ENCODE measurements around the gene HPCAL1.
"Not testable (repeated sequence)": the region's sequence is repeated elsewhere in the genome, so short reads cannot be mapped to it uniquely, and the experiment has no call there.

HPCAL1 gene

GRCh38 chr2:10447300-10447894, 144.7 kb downstream of the HPCAL1 start:
- FAIRE-seq, result no peak

DNA sequence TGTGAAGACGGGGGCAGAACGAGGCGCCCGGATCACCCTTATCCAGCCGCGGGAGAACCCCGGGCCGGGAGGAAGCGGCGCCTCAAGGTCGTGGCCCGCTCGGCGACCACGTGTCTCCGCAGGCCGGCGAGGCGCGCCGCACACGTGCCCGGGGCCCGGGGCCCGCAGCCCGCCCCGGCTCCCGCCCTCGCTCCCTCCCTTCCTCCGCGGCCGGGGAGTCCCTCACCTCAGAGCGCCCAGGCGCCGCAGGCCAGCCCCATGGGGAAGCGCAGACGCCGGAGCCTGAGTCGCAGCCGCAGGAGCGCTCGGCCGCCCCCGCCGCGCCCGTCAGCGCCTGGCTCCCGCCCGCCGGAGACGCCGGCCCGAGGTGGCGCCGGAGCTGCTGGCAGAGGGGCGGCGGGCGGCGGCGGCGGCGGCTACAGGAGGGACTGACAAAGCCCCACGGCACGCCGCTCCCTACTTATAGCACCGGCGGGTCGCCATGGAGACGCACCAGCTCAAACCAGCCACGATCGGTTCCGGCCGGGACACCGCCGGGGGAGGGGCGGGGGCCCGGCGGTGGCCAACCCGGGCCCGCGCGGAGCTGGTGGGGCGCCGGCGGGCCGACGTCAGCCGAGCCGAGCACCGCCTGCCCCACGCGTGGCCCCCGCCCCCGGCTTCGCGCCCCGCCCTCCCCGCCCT, 145.3 kb downstream of the HPCAL1 start, which contains the start of gene ODC1:
ODC1 (minus strand) TSS at position 433 of the 681 bp plus-strand sequence. CDS start 3,295 bp downstream, outside the sequence.
- no peak for FAIRE-seq

GRCh38 chr2:10448576-10449485, 146.1 kb downstream of the HPCAL1 start:
- no peak for FAIRE-seq

DNA sequence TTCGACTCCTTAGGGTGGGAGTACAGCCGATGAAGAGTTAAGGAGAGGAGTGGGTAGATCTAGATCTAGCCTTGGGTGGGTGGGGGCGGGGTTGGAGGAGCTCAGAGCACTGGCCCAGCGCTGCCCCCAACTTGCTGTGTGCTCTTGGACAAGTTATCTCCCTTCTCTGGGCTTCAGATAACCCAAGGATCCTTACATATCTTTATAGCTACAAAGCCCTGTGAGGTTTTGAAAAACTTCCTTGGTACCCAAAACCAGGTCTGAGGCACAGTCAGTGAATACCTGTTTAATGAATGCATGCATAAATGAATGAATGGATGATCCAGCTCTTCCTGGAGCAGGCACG, 146.8 kb downstream of the HPCAL1 start:
- FAIRE-seq, result no peak

- FAIRE-seq, result no peak
These were observed 147.4 kb downstream of the HPCAL1 start for GRCh38 chr2:10449838-10450691.

DNA sequence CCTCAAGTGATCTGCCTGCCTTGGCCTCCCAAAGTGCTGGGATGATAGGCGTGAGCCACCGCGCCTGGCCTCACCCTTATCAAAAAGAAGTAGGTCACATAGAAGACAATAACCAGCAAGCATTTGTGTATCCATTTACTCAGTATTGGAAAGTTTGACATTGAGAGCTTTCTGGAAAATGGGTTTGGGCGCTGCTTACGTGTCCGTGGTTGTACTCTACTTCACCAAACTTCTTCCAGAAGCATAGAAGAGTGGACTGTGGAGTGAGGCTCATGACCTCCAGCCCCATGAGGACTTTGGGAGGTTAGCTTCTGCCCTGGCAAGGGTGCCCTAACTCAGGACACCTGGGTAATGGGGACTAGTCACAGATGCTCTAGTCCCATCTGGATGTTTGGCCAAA, 149.1 kb downstream of the HPCAL1 start:
- no peak for FAIRE-seq

- no peak for FAIRE-seq
These were observed 149.6 kb downstream of the HPCAL1 start for GRCh38 chr2:10452312-10452711.

- no peak for FAIRE-seq
These were observed 150.5 kb downstream of the HPCAL1 start for GRCh38 chr2:10452956-10453904.

GRCh38 chr2:10453905-10454298, 151.2 kb downstream of the HPCAL1 start:
- FAIRE-seq, result no peak

DNA sequence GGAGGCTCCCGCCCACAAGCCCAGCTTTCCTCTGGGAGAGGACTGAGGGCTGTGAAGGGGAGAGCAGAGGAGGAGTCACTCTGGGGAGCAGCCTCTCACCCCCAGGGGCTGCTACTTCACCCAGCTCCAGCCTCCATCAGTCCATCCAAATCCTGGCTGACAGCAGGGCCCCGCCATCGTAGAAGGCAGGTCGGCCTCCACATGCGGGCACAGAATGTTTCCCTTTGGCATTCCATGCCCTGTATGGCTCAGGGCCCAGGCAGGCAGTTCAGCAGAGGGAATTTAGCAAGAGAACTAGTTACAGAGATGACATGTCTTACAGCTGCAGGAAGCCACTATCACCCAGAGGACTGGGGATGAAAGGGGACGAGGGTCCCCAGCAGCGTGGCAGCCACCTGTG, 151.8 kb downstream of the HPCAL1 start:
- FAIRE-seq, result no peak

GRCh38 chr2:10457195-10457594, 154.5 kb downstream of the HPCAL1 start:
- not testable (repeated sequence) for FAIRE-seq

DNA sequence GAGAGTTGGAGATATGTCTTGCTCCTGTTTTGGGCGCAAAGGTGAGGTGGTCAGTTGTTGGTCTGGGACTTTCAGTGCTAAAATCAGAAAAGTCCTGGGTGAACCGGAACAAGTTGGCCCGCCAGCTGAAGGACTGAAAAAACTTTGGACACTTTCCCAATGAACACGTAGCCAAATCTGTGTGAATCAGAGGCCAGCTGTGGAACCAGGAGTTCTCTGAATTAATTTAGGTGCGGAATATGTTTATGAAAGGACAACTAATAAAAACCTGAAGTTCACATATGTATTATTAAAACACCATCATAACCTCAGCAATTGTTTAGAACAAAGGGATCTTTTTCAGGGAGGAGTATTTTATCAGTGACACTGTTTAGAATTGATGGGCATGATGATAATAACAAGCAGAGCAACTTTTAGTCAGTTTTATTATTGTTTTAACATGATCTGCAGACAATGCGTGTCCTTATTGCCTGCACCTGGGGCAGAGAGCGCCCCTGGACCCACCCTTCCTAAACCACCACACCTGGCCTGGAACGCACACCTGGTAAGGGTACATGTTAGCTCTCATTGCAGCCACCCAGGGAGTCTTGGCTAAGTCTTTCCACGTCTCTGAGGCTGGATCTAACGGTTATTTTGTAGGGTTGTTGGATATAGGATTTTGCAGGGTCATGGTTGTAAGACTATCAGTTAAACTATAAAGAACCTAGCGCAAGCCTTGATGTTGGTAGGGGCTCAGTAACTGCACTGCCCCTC, 155.3 kb downstream of the HPCAL1 start:
- no peak for FAIRE-seq

DNA sequence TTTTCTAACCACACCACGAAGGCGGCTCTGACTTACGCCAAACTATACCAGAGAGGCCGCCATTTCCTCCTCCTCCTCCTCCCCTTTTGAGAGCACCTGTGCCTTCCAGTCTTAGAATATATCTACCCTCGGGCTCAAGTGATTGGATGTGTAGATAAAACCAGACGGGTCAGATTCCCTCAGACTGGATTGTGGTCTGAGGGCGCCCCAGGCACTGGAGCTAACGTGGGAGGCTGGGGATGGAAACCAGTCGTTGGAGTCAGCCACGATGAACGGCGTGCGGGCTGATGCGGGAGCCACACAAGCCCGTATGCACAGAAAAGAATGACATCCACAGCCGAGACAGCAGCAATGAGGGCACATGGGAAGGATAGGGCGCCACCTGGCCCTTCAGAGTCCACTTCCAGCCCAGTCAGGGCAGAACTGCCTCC, 157.7 kb downstream of the HPCAL1 start:
- no peak for FAIRE-seq

- no peak for FAIRE-seq
These were observed 159.7 kb downstream of the HPCAL1 start for GRCh38 chr2:10462178-10463083.

GRCh38 chr2:10465910-10466309, 163.2 kb downstream of the HPCAL1 start:
- no peak for FAIRE-seq

GRCh38 chr2:10466801-10467200, 164.1 kb downstream of the HPCAL1 start:
- no peak for FAIRE-seq

- FAIRE-seq, result no peak
These were observed 164.7 kb downstream of the HPCAL1 start for GRCh38 chr2:10467401-10467800.

- FAIRE-seq, result no peak
These were observed 166.6 kb downstream of the HPCAL1 start for GRCh38 chr2:10469301-10469700.

- no peak for FAIRE-seq
These were observed 167.4 kb downstream of the HPCAL1 start for GRCh38 chr2:10469955-10470608.

All from TTC549 (cell line).